ENCODE measurements around the gene CDC42EP1.
"Not testable (repeated sequence)": the region's sequence is repeated elsewhere in the genome, so short reads cannot be mapped to it uniquely, and the experiment has no call there.

Gene CDC42EP1

DNA sequence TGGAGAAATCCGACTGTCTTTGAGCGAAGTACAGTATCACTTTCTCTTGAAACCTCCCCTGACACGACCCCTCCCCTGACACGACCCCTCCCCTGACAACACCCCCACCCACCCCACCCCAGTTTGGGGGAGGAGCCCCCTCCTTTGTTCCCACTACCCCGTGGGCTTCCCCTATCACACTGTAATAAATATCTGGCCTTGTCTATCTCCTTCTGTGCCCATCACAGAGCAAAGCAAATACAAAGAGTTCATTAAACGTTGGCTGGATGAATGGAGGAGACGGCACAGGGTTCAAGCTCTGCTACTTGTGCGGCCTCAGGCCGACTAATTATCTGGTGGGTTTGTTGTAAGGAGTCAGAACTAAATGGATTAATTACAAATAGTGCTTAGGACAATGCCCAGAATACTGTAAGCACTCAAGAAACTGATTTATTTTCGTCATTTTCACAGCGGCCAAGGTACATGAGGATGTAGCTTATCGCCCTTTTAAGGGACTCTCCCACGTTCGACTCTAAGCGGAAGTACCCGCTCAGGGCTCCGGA is 47.7 kb downstream of the CDC42EP1 start:
- H2AFZ ChIP-seq (ENCODE audit: low read length), result peak overlapping the region; percentile 50

DNA sequence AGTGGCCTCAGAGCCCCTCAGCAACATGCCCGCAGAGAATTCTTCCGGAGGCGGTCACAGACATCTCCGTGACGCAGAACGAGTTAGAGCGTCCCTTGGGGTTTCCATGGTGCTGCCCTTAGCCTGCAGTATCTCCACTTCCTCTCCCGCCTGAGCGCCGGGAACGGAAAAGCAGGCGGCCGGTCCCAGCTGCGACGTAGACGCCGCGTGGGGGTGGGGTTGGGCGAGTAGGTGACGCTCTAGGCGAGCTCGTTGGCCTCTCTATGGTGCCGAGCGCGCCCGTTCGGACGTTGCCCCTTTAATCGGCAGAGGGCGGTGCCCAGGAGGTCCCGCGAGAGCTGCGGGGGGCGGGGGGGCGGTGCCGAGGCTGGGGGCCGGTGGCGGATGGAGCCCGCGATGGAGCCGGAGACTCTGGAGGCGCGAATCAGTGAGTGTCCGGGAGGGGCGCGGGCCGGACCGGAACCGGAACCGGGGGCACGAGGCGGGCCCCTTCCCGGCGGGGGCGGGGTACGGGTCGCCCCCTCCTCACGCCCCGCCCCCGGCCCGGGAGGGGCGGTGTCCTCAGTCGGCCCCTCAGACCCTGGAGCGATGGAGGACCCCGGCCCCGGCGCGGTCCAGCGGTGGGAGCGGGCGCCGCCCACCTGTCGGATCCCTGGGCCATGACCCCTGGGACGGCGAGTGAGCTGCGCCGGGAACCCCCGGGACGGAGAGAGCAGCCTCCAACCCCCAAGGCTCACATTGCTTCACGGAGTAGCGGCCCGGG is 48.4 kb downstream of the CDC42EP1 start, which contains the start of gene GGA1:
GGA1 (plus strand) TSS at position 358 of the 763 bp plus-strand sequence; CDS start at position 385, 27 bp downstream.
- TF ChIP-seq EZH2 (IDR thresholded peaks at IDR 0.05; ENCODE audit: borderline replicate concordance, low read length), result no peak
- TF ChIP-seq, protein P1, sequence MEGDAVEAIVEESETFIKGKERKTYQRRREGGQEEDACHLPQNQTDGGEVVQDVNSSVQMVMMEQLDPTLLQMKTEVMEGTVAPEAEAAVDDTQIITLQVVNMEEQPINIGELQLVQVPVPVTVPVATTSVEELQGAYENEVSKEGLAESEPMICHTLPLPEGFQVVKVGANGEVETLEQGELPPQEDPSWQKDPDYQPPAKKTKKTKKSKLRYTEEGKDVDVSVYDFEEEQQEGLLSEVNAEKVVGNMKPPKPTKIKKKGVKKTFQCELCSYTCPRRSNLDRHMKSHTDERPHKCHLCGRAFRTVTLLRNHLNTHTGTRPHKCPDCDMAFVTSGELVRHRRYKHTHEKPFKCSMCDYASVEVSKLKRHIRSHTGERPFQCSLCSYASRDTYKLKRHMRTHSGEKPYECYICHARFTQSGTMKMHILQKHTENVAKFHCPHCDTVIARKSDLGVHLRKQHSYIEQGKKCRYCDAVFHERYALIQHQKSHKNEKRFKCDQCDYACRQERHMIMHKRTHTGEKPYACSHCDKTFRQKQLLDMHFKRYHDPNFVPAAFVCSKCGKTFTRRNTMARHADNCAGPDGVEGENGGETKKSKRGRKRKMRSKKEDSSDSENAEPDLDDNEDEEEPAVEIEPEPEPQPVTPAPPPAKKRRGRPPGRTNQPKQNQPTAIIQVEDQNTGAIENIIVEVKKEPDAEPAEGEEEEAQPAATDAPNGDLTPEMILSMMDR (IDR thresholded peaks at IDR 0.05; ENCODE audit: low read length), result no peak
- Histone ChIP-seq H3K79me2 (ENCODE audit: insufficient read depth, low read length) (peaks cover 15% of the 10 kb centered on the region), H3K27me3 (ENCODE audit: insufficient read depth, low read length) (no peaks in the 10 kb centered on the region), H2AFZ (ENCODE audit: low read length) (peak within 1 kb of the TSS; percentile 50), H3K4me1 (ENCODE audit: insufficient read depth, low read length, severe bottlenecking) (peaks cover 31% of the 10 kb centered on the region), H3K27ac (ENCODE audit: low read depth, low read length, poor library complexity, severe bottlenecking) (peak within 1 kb of the TSS; percentile 92), H3K9me3 (ENCODE audit: low read length) (no peaks in the 10 kb centered on the region), H3K4me3 (ENCODE audit: low read depth, low read length, poor library complexity, severe bottlenecking) (peak within 1 kb of the TSS; percentile 93), H3K36me3 (ENCODE audit: insufficient read depth, low read length) (peaks cover 12% of the 10 kb centered on the region; the same call in 1 of the 2 replicates), H3F3A (ENCODE audit: insufficient read depth, low read length) (no peaks in the 10 kb centered on the region), H3K4me2 (ENCODE audit: low read length) (peak within 1 kb of the TSS; percentile 90), H4K20me1 (ENCODE audit: insufficient read depth, low read length) (no peaks in the 10 kb centered on the region), H3K9ac (ENCODE audit: low read length) (peak within 1 kb of the TSS; percentile 100), H3K9me2 (ENCODE audit: low read depth, low read length) (no peaks in the 10 kb centered on the region)

More for the DNA sequence above, 47.7 kb downstream of the CDC42EP1 start:
- Histone ChIP-seq H3F3A (ENCODE audit: insufficient read depth, low read length) (no peaks in the 10 kb centered on the region), H3K27ac (ENCODE audit: low read depth, low read length, poor library complexity, severe bottlenecking) (peak overlapping the region; percentile 92), H3K9me2 (ENCODE audit: low read depth, low read length) (no peaks in the 10 kb centered on the region), H3K36me3 (ENCODE audit: insufficient read depth, low read length) (peaks cover 11% of the 10 kb centered on the region; the same call in 1 of the 2 replicates), H4K20me1 (ENCODE audit: insufficient read depth, low read length) (no peaks in the 10 kb centered on the region), H3K4me3 (ENCODE audit: low read depth, low read length, poor library complexity, severe bottlenecking) (peak overlapping the region; percentile 93), H3K4me1 (ENCODE audit: insufficient read depth, low read length, severe bottlenecking) (peaks cover 31% of the 10 kb centered on the region), H3K9ac (ENCODE audit: low read length) (peak overlapping the region; percentile 100), H3K27me3 (ENCODE audit: insufficient read depth, low read length) (no peaks in the 10 kb centered on the region), H3K79me2 (ENCODE audit: insufficient read depth, low read length) (peaks cover 15% of the 10 kb centered on the region), H3K9me3 (ENCODE audit: low read length) (no peaks in the 10 kb centered on the region), H3K4me2 (ENCODE audit: low read length) (peak overlapping the region; percentile 90)
- TF ChIP-seq EZH2 (IDR thresholded peaks at IDR 0.05; ENCODE audit: borderline replicate concordance, low read length), result no peak
- TF ChIP-seq, protein P1 (IDR thresholded peaks at IDR 0.05; ENCODE audit: low read length), result no peak

DNA sequence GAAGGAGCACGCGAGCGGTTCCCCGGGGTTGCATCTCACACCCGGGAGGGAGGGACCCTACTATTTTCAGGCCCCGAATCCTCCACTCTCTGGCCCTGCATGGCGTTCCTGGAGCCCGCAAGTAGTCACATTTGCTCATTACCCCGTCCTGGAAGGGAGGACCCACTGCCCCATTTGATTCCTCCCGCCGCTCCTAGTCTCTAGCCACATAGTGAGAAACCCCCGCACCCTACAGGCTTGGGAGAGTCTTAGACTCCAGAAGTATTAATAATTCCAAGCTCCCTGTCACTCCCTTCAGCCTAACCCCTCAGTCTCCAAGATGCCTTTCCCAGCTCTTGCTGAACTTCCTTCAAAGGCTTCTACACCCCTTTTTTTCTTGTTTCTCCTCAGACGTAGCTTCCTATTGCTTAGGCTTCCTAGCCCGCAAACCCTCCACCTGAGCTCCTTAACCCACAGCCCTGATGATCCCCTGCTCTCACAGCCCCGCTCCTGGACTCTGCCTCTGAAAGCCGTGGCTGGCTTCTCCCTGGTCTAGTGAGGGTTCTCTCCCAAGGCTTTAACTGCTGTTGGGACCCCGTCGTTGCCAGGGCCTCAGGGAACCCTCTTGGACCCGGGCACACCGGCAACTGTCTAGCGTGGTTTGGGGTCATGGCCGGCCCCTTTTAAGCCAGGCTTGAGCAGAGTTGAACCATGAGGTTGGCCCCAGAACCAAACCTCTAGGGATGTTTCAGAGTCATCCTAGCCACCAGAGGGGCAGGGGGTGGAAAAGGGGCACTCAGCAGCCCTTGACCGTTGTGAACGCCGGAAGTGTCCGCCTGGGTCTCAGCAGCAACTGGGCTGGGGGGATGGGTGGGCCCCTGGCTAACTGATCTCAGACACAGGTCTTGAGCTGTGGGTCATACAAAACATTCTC is 49.2 kb downstream of the CDC42EP1 start:
- TF ChIP-seq, protein P1 (IDR thresholded peaks at IDR 0.05; ENCODE audit: low read length), result no peak
- TF ChIP-seq EZH2 (IDR thresholded peaks at IDR 0.05; ENCODE audit: borderline replicate concordance, low read length), result no peak
- Histone ChIP-seq H3K9me2 (ENCODE audit: low read depth, low read length) (no peaks in the 10 kb centered on the region), H3K4me1 (ENCODE audit: insufficient read depth, low read length, severe bottlenecking) (peaks cover 31% of the 10 kb centered on the region), H3K9me3 (ENCODE audit: low read length) (no peaks in the 10 kb centered on the region), H3K79me2 (ENCODE audit: insufficient read depth, low read length) (peaks cover 15% of the 10 kb centered on the region), H3K27ac (ENCODE audit: low read depth, low read length, poor library complexity, severe bottlenecking) (peak overlapping the region; percentile 92), H4K20me1 (ENCODE audit: insufficient read depth, low read length) (no peaks in the 10 kb centered on the region), H3K9ac (ENCODE audit: low read length) (peak overlapping the region; percentile 100), H3K4me3 (ENCODE audit: low read depth, low read length, poor library complexity, severe bottlenecking) (peak overlapping the region; percentile 93), H2AFZ (ENCODE audit: low read length) (no peak overlapping the region), H3K27me3 (ENCODE audit: insufficient read depth, low read length) (no peaks in the 10 kb centered on the region), H3K4me2 (ENCODE audit: low read length) (peak overlapping the region; percentile 90), H3K36me3 (ENCODE audit: insufficient read depth, low read length) (peaks cover 21% of the 10 kb centered on the region), H3F3A (ENCODE audit: insufficient read depth, low read length) (no peaks in the 10 kb centered on the region)

DNA sequence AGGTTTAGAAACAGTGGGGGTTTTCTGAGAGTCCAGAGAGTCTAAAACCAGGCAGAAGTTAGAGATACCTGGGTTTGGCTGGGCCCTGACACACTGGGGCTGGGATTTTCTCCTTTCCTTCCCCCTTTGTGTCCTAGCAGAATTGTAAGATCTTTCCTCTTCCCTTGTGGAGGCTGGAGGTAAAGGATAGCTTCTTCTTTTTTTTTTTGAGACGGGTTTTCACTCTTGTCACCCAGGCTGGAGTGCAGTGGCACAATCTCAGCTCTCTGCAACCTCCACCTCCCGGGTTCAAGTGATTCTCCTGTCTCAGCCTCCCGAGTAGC is 49.8 kb downstream of the CDC42EP1 start:
- peak overlapping the region; percentile 93 for H3K4me3 ChIP-seq (ENCODE audit: low read depth, low read length, poor library complexity, severe bottlenecking)
- peaks cover 15% of the 10 kb centered on the region for H3K79me2 ChIP-seq (ENCODE audit: insufficient read depth, low read length)
- H3K4me2 ChIP-seq (ENCODE audit: low read length), result peak overlapping the region; percentile 90
- H3K27ac ChIP-seq (ENCODE audit: low read depth, low read length, poor library complexity, severe bottlenecking), result peak overlapping the region; percentile 92
- H3K4me1 ChIP-seq (ENCODE audit: insufficient read depth, low read length, severe bottlenecking), result peaks cover 31% of the 10 kb centered on the region
- not testable (repeated sequence) for H3K9me3 ChIP-seq (ENCODE audit: low read length); H4K20me1 ChIP-seq (ENCODE audit: insufficient read depth, low read length); H3F3A ChIP-seq (ENCODE audit: insufficient read depth, low read length); H2AFZ ChIP-seq (ENCODE audit: low read length); H3K27me3 ChIP-seq (ENCODE audit: insufficient read depth, low read length); H3K9me2 ChIP-seq (ENCODE audit: low read depth, low read length)
- peak overlapping the region; percentile 100 for H3K9ac ChIP-seq (ENCODE audit: low read length)
- H3K36me3 ChIP-seq (ENCODE audit: insufficient read depth, low read length), result peaks cover 26% of the 10 kb centered on the region
